ENCODE data around the gene CERCAM. TPM values are rescaled to one million over a fixed set of nuclear protein-coding genes. Genes with fewer than 3 reads are reported as not detected.

The CERCAM gene
- total and polyA plus RNA-seq, 2 of the 4 experiments (the other 2 are of a cell fraction): 15.1 to 118 TPM

DNA sequence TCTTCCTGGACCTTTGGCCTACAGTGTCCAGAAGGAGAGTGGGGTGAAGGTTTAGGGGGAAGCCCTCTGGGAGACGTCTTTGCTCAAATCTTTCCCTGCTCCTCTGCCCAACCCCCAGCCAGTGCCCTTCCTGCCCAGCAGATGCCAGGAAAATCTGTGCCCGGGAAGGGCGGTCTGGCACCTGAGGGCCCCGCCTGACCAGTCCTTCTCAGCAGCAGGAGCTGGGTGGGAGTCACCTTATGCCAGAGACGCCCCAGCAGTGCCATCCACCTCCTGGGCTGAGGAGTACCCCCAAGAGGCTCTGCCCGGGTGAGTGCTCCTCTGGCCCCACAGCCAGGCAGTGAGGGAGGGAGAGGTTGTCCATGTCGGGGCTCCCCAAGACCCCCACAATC is 14.9 kb upstream of the CERCAM start:
- 0 out of 2 replicates have a peak overlapping the region, but pooled peaks have one; percentile 9 for H2BK120ac ChIP-seq (ENCODE audit: low read depth, low read length)
- H4K91ac ChIP-seq (ENCODE audit: insufficient read depth, low read depth, low read length): no peak overlapping the region
- CTCF ChIA-PET: interaction anchor here (1.5 kb wide), 1 partner anchor 111 kb away, joined by 3 read pairs; no protein-coding TSS in a partner anchor
- no peak overlapping the region for H3K23ac ChIP-seq (ENCODE audit: low read depth, low read length)
- POLR2A ChIA-PET (ENCODE audit: unreplicated experiment): no interaction called here
- H3K4me1 ChIP-seq (ENCODE audit: control insufficient read depth, insufficient read depth, low read length): peaks cover 6% of the 10 kb centered on the region
- no peak overlapping the region for H4K5ac ChIP-seq (ENCODE audit: low read depth, low read length)
- H3K4me3 ChIP-seq (ENCODE audit: insufficient read depth, low read depth, low read length): no peak overlapping the region
- peak overlapping the region in 1 of 2 experiments; percentile 21; a peak in 1 of 4 replicates for H4K8ac ChIP-seq (ENCODE audit: low read depth in 2 of 2, low read length in 2 of 2)
- H3K56ac ChIP-seq (ENCODE audit: extremely low read depth, insufficient read depth, low read length): no peak overlapping the region
- in situ Hi-C loops (cut with MboI; ENCODE audit: low sequenced_read_pairs): no loop called here
- TF ChIP-seq, protein P1, sequence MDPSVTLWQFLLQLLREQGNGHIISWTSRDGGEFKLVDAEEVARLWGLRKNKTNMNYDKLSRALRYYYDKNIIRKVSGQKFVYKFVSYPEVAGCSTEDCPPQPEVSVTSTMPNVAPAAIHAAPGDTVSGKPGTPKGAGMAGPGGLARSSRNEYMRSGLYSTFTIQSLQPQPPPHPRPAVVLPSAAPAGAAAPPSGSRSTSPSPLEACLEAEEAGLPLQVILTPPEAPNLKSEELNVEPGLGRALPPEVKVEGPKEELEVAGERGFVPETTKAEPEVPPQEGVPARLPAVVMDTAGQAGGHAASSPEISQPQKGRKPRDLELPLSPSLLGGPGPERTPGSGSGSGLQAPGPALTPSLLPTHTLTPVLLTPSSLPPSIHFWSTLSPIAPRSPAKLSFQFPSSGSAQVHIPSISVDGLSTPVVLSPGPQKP (IDR thresholded peaks at IDR 0.05; ENCODE audit: borderline replicate concordance, low read depth, low read length): no peak
- TF ChIP-seq FOS (IDR thresholded peaks at IDR 0.05; ENCODE audit: low read depth, low read length): no peak
- no peak for TF ChIP-seq BHLHE40 (IDR thresholded peaks at IDR 0.05; ENCODE audit: low read depth, low read length)
- TF ChIP-seq CEBPB (IDR thresholded peaks at IDR 0.05; ENCODE audit: low read depth, low read length): no peak
- TF ChIP-seq, protein P2, sequence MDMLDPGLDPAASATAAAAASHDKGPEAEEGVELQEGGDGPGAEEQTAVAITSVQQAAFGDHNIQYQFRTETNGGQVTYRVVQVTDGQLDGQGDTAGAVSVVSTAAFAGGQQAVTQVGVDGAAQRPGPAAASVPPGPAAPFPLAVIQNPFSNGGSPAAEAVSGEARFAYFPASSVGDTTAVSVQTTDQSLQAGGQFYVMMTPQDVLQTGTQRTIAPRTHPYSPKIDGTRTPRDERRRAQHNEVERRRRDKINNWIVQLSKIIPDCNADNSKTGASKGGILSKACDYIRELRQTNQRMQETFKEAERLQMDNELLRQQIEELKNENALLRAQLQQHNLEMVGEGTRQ (IDR thresholded peaks at IDR 0.05; ENCODE audit: low read depth, low read length): no peak
- TF ChIP-seq MAZ (IDR thresholded peaks at IDR 0.05; ENCODE audit: borderline replicate concordance, low read depth, low read length): no peak
- no peak for TF ChIP-seq MAFK (IDR thresholded peaks at IDR 0.05; ENCODE audit: low read depth, low read length)
- TF ChIP-seq, protein P3, sequence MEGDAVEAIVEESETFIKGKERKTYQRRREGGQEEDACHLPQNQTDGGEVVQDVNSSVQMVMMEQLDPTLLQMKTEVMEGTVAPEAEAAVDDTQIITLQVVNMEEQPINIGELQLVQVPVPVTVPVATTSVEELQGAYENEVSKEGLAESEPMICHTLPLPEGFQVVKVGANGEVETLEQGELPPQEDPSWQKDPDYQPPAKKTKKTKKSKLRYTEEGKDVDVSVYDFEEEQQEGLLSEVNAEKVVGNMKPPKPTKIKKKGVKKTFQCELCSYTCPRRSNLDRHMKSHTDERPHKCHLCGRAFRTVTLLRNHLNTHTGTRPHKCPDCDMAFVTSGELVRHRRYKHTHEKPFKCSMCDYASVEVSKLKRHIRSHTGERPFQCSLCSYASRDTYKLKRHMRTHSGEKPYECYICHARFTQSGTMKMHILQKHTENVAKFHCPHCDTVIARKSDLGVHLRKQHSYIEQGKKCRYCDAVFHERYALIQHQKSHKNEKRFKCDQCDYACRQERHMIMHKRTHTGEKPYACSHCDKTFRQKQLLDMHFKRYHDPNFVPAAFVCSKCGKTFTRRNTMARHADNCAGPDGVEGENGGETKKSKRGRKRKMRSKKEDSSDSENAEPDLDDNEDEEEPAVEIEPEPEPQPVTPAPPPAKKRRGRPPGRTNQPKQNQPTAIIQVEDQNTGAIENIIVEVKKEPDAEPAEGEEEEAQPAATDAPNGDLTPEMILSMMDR (conservative IDR thresholded peaks at IDR 0.05; ENCODE audit: low read depth, low read length): no peak
- no peak for TF ChIP-seq POLR2A (IDR thresholded peaks at IDR 0.05; ENCODE audit: low read depth, low read length)
- no peak for TF ChIP-seq RCOR1 (IDR thresholded peaks at IDR 0.05; ENCODE audit: insufficient replicate concordance, low read length)
- TF ChIP-seq RAD21 (IDR thresholded peaks at IDR 0.05; ENCODE audit: low read length): no peak
- H3K14ac ChIP-seq (replicated peaks; ENCODE audit: low read depth, low read length): no peak overlapping the region; the same call in 1 of the 2 replicates
- H3K27me3 ChIP-seq (ENCODE audit: control insufficient read depth, insufficient read depth, low read length): peaks cover 2% of the 10 kb centered on the region; the same call in 1 of the 2 replicates
- dilution Hi-C loops (cut with HindIII; ENCODE audit: low sequenced_read_pairs, unreplicated experiment): no loop called here
- intact Hi-C loops (cut with micrococcal nuclease): no loop called here
- H3K9ac ChIP-seq (ENCODE audit: low read depth, low read length): no peak overlapping the region
- no peak overlapping the region for H2AK5ac ChIP-seq (ENCODE audit: low read depth, low read length)
- no peaks in the 10 kb centered on the region for H4K20me1 ChIP-seq (ENCODE audit: insufficient read depth, low read length)
- no peak overlapping the region for H2AK9ac ChIP-seq (replicated peaks; ENCODE audit: low read depth, low read length, poor library complexity)
- no peaks in the 10 kb centered on the region for H3K79me1 ChIP-seq (ENCODE audit: low read depth in 1 of 2, low read length in 2 of 2)
- H3K9me3 ChIP-seq (ENCODE audit: control insufficient read depth, insufficient read depth, low read length): no peaks in the 10 kb centered on the region
- no peak overlapping the region for H2BK15ac ChIP-seq (ENCODE audit: low read depth, low read length)
- H3K4me2 ChIP-seq (ENCODE audit: low read depth, low read length): no peak overlapping the region
- H3K36me3 ChIP-seq (ENCODE audit: control insufficient read depth, insufficient read depth, low read length): no peaks in the 10 kb centered on the region
- H2BK5ac ChIP-seq (ENCODE audit: low read depth, low read length, poor library complexity, severe bottlenecking): no peak overlapping the region
- H3K27ac ChIP-seq (ENCODE audit: insufficient read depth, low read length): no peak overlapping the region
- peaks cover 4% of the 10 kb centered on the region; the same call in 1 of the 2 replicates for H3K9me1 ChIP-seq (ENCODE audit: insufficient read depth, low read length)
- ATAC-seq (ENCODE audit: low read depth): no peak
- BruUV-seq (replicated peaks): no TSS peak
- no peak overlapping the region for H3K4ac ChIP-seq (ENCODE audit: low read depth, low read length)
- no peak overlapping the region for H3K18ac ChIP-seq (ENCODE audit: low read depth, low read length)
- H2BK20ac ChIP-seq (ENCODE audit: low read depth, low read length): no peak overlapping the region
- WGBS, 2 experiments (ENCODE audit: extremely low coverage in 2 of 2, insufficient read length in 1 of 2): no CpG with 5 or more reads among the region's 7 CpGs
- no peak for DNase-seq
- H2AFZ ChIP-seq (replicated peaks; ENCODE audit: low read length, poor library complexity): peak overlapping the region; percentile 53

All from IMR-90 (cell line).